ENCODE results near the gene SLC22A23.

DNA sequence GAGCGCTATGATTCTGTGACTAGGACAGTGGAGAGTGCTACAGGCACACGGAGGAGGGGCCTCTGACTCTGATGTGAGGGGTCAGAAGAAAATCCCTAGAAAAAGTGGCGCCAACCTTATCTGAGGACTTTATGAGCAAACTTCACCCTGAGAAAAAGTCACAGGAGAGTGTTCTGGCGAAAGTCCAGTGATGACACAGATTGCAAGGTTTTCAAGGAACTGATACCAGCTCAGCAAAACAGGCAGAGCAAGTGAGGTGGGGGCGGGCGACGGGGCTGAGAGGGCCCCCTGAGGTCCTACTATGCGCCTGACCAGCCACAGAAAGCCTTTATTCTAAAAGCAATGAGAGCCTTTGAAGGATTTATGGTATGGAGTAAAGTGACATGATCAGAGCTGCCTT lies 73.3 kb downstream of the SLC22A23 start:
- TF ChIP-seq CTCF (IDR thresholded peaks at IDR 0.05): no peak
- no peak for TF ChIP-seq POLR2A (IDR thresholded peaks at IDR 0.05)

Data from adrenal gland (tissue), 5 donors.